Measurements from ENCODE around the gene CDIPT.

CDIPT gene

GRCh38 chr16:29825145-29826044 is 37.6 kb downstream of the CDIPT start:
- DNase-seq (ENCODE audit: low read depth, low spot score), result no peak
- H3K4me3 ChIP-seq (ENCODE audit: low read depth, low read length), result peak overlapping the region; percentile 23
- TF ChIP-seq, protein P1, sequence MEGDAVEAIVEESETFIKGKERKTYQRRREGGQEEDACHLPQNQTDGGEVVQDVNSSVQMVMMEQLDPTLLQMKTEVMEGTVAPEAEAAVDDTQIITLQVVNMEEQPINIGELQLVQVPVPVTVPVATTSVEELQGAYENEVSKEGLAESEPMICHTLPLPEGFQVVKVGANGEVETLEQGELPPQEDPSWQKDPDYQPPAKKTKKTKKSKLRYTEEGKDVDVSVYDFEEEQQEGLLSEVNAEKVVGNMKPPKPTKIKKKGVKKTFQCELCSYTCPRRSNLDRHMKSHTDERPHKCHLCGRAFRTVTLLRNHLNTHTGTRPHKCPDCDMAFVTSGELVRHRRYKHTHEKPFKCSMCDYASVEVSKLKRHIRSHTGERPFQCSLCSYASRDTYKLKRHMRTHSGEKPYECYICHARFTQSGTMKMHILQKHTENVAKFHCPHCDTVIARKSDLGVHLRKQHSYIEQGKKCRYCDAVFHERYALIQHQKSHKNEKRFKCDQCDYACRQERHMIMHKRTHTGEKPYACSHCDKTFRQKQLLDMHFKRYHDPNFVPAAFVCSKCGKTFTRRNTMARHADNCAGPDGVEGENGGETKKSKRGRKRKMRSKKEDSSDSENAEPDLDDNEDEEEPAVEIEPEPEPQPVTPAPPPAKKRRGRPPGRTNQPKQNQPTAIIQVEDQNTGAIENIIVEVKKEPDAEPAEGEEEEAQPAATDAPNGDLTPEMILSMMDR (IDR thresholded peaks at IDR 0.05; ENCODE audit: insufficient read depth, low read length, missing control alignments), result no peak
- ChIA-PET POLR2A (interaction anchor here (0.7 to 2.3 kb wide), 4 partner anchors 10 to 164 kb away, joined by 3 to 11 read pairs (median 4); partner anchors contain the start of genes ASPHD1 and PAGR1), CTCF (interaction anchor here (1.4 to 10.3 kb wide), 5 partner anchors 8 to 27 kb away, joined by 3 to 99 read pairs (median 6); partner anchors contain the start of gene PAGR1)

DNA sequence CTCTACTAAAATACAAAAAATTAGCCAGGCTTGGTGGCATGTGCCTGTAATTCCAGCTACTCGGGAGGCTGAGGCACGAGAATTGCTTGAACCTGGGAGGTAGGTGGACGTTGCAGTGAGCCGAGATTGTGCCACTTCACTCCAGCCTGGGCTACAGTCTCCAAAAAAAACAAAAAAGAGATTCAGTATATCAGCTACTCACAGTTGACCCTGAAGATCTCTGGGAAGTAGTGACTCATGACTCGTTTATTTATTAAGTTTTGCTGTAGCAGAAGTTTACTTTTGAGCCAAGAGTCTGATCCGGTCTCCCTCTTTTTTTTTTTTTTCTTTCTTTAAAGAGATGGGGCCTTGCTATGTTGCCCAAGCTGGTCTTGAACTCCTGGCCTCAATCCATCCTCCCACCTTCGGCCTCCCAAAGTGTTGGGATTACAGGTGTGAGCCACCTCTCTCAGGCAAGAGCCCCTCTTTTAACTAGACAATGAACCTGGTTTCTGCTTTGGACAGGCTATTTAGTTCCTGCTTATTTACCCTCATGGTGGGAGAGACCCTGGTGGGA is 38.4 kb downstream of the CDIPT start:
- peak overlapping the region; percentile 23 for H3K4me3 ChIP-seq (ENCODE audit: low read depth, low read length)
- DNase-seq (ENCODE audit: low read depth, low spot score), result no peak
- ChIA-PET CTCF (interaction anchor here (1.0 to 10.3 kb wide), 6 partner anchors 8 to 181 kb away, joined by 3 to 99 read pairs (median 5); partner anchors contain the start of gene PAGR1), POLR2A (interaction anchor here (0.7 to 2.3 kb wide), 5 partner anchors 9 to 165 kb away, joined by 3 to 11 read pairs (median 5); partner anchors contain the start of genes ASPHD1 and PAGR1)
- TF ChIP-seq, protein P1 (IDR thresholded peaks at IDR 0.05; ENCODE audit: insufficient read depth, low read length, missing control alignments), result no peak

GRCh38 chr16:29821643-29822115 is 41.3 kb downstream of the CDIPT start:
- no peak for DNase-seq (ENCODE audit: low read depth, low spot score)
- peak overlapping the region; percentile 92 for H3K4me3 ChIP-seq (ENCODE audit: low read depth, low read length)
- TF ChIP-seq, protein P1 (IDR thresholded peaks at IDR 0.05; ENCODE audit: insufficient read depth, low read length, missing control alignments), result no peak
- POLR2A ChIA-PET, result interaction anchor here (0.6 to 4.4 kb wide), 3 partner anchors 10 to 145 kb away, joined by 3 to 19 read pairs (median 3); partner anchors contain the start of gene MAZ
- CTCF ChIA-PET, result interaction anchor here (0.7 to 10.3 kb wide), 6 partner anchors 13 to 210 kb away, joined by 3 to 99 read pairs (median 8); partner anchors contain the start of genes CDIPT and TLCD3B

- CTCF ChIA-PET, result interaction anchor here (0.7 to 10.3 kb wide), 6 partner anchors 13 to 211 kb away, joined by 3 to 99 read pairs (median 7); partner anchors contain the start of genes CDIPT, TAOK2 and TLCD3B
- POLR2A ChIA-PET, result interaction anchor here (0.6 to 4.4 kb wide), 2 partner anchors 13 to 145 kb away, joined by 3 to 19 read pairs; partner anchors contain the start of gene MAZ
- TF ChIP-seq, protein P1 (IDR thresholded peaks at IDR 0.05; ENCODE audit: insufficient read depth, low read length, missing control alignments), result no peak
- no peak for DNase-seq (ENCODE audit: low read depth, low spot score)
- peak overlapping the region; percentile 92 for H3K4me3 ChIP-seq (ENCODE audit: low read depth, low read length)
Measured at GRCh38 chr16:29820730-29821642, 42.0 kb downstream of the CDIPT start.

- ChIA-PET POLR2A (interaction anchor here (1.3 to 4.4 kb wide), 2 partner anchors 13 to 28 kb away, joined by 4 to 19 read pairs; partner anchors contain the start of gene MAZ), CTCF (interaction anchor here (0.9 to 10.3 kb wide), 5 partner anchors 12 to 212 kb away, joined by 3 to 99 read pairs (median 4); partner anchors contain the start of gene TAOK2)
- no peak for DNase-seq (ENCODE audit: low read depth, low spot score)
- TF ChIP-seq, protein P1 (IDR thresholded peaks at IDR 0.05; ENCODE audit: insufficient read depth, low read length, missing control alignments), result no peak
- peak within 1 kb of the TSS; percentile 92 for H3K4me3 ChIP-seq (ENCODE audit: low read depth, low read length)
Measured at GRCh38 chr16:29820271-29820701, 42.7 kb downstream of the CDIPT start, which contains the start of gene MVP. MVP (plus strand) TSS chr16:29820462; CDS start chr16:29830550, 10,088 bp downstream.

All from AG04449 (cell line).